HG02763 (cell line): ENCODE results near the gene OR52E1.
"Not testable (repeated sequence)": the region's sequence is repeated elsewhere in the genome, so short reads cannot be mapped to it uniquely, and the experiment has no call there.

Experiments
- ATAC-seq: cut with Tn5 transposase; IDR thresholded peaks from one replicate; pipeline ENCODE4 v1.9.1; 2021; ENCODE audit warnings: mild to moderate bottlenecking, moderate library complexity; ENCODE audit not compliant: unreplicated experiment

Gene OR52E1

DNA sequence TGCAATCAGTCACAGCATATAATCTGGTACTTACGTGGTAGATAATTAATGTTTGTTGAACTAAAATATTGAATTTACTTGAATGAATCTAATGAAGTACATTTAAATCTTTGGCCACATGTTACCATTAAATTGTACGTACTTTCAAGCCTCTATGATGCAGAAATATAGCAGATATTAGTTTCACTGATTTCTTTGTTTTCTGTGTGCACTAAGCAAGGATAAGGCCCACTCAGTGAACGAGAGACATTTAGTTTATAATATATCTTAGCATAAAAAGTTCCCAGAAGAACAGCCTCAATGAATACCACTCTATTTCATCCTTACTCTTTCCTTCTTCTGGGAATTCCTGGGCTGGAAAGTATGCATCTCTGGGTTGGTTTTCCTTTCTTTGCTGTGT lies at the start of gene OR52E1:
OR52E1 (plus strand) TSS at position 301 of the 400 bp plus-strand sequence.
- no peak for ATAC-seq

DNA sequence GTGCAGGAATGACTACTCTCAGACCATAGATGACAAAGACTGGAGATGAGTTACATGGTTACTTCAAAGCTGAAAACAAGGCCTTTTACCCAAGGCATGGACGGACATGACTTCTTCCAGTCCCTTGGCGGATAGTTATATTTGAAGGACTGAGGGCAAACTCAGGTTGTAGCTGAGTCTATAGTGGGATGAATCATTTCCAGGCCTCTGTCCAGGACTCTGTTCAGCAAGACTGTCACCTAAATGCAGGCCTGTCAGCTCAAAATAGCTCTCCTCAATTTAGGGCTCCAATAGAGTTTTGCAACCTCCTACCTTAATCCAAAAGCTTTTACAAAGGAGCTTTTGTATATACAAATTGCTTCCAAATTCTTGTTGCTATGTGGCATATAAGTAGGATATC lies 47.4 kb upstream of the OR52E1 start:
- ATAC-seq, result no peak

DNA sequence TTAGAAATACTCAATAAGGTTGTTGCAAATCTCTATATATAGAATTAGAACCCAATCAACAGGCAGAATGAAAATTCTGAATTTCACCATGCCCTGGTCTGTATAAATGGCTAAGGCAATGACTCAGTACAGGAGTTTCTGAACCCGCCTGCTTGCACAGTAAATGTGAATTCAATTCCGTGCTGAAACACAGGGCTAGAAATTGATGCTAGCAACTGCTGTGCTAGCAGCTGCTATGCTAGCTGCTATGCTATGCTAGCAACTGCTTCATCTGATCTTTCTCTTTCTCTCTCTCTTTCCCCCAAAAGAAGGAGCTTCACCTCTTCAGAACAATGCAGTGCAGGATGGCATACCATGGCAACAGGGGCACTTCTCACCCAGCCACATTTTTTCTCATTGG lies 32.7 kb upstream of the OR52E1 start:
- no peak for ATAC-seq

DNA sequence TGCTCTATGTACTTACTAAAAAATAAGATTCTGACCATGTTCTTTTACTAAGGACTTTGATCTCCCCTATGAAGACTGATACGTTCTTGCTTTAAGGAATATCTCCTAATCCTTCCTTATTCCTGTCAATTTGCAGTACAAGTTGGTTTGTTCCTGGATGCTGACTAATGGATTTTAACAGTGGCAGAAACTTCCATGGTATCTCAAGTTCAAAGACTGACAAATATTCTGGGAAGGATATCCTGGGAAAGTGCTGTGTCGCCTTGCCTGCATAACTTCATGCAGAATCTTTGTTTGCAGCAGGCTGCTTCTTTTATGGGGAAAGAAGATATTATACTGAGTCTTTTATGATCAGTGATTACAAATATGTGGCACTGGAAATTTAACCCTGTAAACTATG lies 31.4 kb upstream of the OR52E1 start:
- ATAC-seq, result no peak

DNA sequence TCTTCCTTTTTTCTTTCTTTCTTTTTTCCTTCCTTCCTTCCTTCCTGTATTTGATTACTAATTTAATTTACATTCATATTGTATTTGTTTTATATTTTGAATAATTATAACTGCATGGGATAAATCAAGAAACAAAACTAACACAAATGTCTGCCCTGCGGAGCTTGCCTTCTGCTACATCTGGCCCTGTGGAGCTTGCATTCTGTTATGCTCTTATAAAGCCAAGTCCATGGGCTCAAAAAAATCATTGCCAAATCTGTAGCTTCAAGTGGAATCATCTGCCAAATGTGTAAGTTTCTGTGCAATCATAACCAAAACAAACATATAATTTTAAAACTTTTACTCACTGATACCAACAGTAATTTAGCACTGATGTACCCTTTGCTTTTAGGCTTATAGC lies 31.0 kb upstream of the OR52E1 start:
- ATAC-seq, result no peak

DNA sequence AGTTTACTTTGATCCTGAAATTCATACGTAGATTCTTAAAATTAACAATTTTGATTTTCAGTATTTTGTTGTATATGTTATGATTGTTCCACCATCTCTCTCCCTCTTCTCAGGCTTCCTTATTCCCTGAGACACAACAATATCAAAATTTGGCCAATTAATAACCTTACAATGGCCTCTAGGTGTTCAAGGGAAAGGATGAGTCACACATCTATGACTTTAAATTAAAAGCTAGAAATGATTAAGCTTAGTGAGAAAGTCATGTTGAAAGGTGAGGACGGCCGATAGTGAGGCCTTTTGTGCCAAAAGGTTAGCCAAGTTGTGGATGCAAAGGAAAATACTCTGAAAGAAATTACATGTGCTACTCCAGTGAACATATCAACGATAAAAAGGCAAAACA lies 28.5 kb upstream of the OR52E1 start:
- ATAC-seq, result no peak

DNA sequence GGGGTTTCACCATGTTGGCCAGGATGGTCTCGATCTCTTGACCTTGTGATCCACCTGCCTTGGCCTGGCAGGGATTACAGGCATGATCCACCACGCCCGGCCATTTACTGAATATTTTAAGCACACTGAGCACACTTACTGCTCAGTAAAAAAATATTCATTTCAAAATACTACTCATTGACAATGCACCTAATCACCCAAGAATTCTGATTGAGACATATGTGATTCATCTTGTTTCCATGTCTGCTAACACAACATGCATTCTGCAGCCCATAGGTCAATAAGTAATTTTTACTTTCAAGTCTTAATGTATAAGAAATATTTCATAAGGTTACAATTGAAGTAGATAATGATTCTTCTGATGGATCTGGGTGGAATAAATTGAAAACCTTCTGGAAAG lies 27.3 kb upstream of the OR52E1 start:
- ATAC-seq, result no peak

DNA sequence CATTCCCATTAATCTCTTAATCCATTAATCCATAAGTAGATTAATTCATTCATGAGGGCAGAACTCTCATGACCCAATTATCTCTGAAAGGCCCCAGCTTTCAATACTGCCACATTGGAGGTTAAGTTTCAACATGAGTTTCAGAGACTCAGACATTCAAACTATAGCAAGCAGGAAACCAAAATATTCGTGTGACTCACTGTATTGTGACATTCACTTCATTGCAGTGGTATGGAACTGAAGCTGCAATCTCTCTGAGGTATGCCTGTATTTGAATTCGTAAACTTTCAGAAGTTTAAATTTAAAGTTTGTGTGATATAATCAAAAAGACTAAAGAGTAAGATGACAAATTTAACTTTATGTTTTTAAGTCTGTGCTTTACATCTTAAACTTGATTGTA lies 26.0 kb upstream of the OR52E1 start:
- no peak for ATAC-seq

DNA sequence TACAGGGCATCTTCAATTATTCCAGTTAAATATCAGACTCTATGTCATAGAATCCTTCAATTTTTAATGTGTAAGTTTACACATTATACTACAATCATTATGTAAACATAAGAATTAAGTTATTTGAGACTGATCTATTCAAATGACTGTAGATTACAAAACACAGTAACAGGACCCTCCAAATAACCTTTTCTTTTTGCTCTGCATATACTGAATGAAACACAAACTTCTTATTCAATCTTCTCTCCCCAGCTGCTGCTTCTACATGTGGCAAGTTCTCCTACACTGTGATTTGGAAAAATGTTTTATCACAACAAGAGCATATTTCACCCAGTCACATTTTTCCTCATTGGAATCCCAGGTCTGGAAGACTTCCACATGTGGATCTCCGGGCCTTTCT lies 23.1 kb upstream of the OR52E1 start, which contains the start of gene OR52J3:
OR52J3 (plus strand) TSS at position 301 of the 400 bp plus-strand sequence; CDS start at position 301, 0 bp downstream.
- no peak for ATAC-seq

DNA sequence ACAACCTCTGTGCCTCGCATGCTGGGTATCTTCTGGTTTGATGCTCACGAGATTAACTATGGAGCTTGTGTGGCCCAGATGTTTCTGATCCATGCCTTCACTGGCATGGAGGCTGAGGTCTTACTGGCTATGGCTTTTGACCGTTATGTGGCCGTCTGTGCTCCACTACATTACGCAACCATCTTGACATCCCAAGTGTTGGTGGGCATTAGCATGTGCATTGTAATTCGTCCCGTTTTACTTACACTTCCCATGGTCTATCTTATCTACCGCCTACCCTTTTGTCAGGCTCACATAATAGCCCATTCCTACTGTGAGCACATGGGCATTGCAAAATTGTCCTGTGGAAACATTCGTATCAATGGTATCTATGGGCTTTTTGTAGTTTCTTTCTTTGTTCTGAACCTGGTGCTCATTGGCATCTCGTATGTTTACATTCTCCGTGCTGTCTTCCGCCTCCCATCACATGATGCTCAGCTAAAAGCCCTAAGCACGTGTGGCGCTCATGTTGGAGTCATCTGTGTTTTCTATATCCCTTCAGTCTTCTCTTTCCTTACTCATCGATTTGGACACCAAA lies 22.5 kb upstream of the OR52E1 start:
- ATAC-seq, result no peak

DNA sequence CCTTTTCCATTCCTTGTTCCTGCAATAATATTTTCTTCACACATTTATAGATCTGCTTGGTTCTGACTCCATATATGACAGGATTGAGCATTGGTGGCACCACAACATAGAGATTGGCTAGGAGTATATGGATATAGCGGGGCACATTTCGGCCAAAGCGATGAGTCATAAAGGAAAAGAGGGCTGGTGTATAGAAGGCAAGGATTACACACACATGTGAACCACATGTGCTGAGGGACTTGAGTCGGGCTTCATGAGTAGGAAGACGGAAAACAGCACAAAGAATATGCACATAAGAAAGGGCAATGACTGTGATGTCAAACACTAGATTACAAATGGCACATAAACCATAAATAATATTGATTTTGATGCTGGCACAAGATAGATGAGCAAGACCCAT lies 10.7 kb upstream of the OR52E1 start:
- not testable (repeated sequence) for ATAC-seq

DNA sequence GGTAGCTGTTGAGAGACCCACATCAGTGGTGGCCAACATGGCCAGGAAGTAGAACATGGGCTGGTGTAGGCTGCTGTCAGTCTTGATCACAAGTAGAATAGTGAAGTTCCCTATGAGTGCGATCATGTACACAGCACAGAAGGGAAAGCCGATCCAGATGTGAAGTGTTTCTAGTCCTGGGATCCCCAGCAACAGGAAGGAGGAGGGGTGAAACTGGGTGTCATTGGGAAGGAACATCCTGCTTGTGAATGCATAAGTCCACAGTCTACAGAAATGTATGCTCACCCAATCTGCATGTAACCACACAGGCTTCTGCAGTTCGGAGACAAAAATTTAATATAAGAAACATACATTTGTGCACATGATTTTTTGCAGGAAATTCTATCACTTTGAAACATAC lies 10.0 kb upstream of the OR52E1 start, which contains the start of gene OR52E2:
OR52E2 (minus strand) TSS at position 237 of the 400 bp plus-strand sequence; CDS start at position 237, 0 bp downstream.
- ATAC-seq, result no peak

DNA sequence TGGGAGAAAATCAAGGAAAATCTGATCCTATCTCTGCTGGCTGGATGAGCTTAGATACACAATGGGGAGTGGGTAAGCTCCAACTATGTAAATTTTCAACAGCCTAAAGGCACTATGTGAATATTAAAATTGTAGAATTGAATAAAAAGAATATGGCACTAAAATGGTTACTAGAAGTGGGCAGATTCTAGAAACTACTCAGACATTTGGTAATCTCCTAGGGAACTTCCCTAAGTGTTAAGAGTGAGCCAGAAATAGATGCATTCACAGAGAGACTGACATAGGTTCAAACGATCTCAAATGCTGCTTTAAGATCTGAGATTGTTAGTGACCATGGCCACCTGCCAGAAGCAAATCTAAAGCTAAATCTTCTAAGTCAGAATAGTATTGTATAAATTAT lies 4.3 kb upstream of the OR52E1 start:
- no peak for ATAC-seq

DNA sequence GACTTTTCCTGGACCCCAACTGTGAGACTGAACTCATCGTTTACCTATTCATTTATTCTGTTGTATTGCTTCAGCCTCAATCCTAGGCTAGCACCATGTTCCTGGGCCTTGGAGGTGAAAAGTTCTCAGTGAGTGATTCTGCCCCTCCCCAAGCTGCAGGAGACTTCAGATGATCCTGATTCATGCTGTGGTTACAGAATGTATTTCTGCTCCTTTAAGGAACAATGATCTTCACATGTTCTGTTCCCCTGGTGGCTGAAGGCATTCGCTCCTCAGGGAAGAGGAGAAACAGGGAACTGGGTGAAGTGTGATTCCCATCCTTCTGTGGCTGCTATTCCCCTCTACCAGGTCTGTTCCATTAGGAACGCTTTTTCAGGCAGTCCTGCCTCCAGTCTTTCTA lies 2.4 kb downstream of the OR52E1 start:
- no peak for ATAC-seq

DNA sequence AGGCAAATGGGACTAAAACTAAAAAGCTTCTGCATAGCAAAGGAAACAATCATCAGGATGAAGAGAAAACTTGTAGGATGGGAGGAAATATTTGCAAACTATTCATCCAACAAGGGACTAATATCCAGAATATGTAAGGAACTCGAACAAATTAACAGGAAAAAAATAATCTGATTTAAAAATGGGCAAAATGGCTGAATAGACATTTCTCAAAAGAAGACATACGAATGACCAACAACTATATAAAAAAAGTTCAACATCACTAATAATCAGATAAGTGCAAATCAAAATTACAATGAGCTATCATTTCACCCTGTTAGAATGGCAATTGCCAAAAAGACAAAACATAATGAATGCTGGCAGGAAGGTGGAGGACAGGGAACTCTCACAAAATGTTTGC lies 12.0 kb downstream of the OR52E1 start:
- no peak for ATAC-seq

DNA sequence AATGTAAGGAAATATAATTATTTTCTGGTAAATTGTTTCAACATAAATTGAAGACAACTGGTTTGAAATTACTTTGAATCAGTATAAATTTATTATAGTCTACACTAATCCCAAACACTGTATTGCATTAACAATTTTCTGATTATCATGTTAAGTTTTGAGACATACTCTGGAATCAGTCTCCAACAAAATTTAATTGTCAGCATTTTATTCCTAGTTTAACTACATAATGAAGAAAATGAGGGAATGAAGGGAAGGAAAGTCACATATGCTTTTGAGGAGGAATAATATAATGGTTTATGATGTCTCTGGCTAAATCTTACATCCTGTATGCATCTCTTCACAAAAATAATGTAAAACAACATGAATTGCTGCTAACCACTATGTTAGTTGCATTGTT lies 14.2 kb downstream of the OR52E1 start:
- no peak for ATAC-seq

DNA sequence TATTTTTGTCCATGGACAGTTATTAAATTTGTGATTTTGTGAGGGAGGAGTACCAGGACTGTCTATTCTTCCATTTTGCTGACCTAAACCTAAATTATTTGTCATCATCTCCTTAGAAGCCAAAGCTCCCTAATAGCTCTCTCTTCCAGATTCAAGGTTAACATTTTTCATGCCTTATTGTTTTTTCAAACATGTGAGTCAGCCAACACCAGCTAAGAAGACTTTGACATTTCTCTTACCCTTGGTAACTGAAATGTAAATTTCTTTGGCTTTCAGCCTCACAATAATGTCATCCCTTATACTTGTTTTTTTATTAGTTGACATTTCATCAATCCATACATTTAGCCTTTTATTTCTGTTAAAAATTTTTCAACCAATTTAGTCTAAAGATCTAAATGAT lies 19.2 kb downstream of the OR52E1 start:
- no peak for ATAC-seq

DNA sequence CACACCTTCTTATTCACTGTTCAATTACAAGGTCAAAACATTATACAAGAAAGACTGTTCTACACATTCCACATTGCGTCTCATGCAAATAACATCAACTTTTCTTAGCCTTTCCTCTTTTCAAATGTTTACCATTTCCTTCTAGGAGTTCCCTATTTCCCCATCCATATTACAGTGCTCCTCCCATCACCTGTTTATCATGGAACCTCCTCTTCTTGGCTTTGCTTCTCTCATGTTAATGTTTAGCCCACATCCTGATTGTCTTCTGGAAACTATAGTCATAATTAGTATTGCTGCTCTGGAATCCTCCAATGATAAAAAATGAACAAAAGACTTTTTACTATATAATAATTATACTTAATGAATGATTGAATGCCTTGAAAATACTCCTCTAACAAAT lies 21.3 kb downstream of the OR52E1 start:
- ATAC-seq, result no peak

DNA sequence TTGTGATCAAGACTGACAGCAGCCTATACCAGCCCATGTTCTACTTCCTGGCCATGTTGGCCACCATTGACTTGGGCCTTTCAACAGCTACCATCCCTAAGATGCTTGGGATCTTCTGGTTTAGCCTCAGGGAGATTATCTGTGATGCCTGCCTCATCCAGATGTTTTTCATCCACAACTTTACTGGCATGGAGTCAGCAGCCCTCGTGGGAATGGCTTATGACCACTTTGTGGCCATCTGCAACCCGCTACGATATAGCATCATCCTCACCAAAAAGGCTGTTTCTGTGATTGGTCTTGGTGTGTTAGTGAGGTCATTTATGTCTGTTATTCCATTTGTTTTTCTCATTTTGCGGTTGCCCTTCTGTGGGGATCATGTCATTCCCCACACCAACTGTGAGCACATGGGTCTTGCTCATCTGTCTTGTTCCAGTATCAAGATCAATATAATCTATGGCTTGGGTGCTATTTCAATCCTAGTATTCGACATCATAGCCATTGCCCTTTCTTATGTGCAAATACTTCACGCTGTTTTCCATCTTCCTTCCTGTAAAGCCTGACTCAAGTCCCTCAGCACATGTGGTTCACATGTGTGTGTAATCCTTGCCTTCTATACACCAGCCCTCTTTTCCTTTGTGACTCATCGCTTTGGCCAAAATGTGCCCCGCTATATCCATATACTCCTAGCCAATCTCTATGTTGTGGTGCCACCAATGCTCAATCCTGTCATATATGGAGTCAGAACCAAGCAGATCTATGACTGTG lies 23.6 kb downstream of the OR52E1 start:
- ATAC-seq, result no peak

DNA sequence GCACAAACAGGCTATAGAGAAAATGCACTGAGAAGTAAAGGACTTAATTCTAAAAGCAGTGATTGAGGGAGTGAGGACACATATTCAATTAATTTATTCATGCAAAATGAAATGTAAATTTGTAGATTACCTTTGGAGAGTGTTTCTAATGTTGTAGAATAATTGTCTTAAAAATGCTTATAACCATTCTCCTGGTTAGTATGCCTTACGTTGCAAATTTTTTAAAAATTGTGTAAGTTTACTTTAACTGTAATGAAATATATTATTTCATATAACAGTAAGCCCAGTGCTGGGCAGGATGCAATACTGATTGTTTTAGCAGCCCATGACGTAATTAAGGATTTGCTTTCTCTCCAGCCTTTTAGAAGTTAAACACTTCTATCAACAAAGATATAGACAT lies 26.6 kb downstream of the OR52E1 start:
- no peak for ATAC-seq

DNA sequence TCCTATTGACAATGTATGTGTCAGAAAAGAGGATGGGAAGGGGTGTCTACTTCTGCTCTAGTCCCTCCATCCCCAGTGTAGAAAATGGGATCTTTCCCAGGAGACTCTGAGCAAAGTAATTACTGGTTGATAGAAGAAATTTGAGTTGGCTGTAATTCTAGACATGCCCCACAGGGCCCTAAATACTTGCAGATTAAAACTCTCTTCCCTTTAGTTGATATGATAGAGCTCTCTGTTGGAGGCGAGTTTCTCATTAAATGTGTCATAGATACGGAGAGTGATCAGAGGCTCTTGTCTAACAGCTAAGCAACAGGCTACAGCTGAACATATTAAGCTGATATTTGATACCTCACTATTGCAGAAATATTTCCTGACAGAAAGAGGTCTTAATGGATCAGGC lies 32.9 kb downstream of the OR52E1 start:
- ATAC-seq, result no peak

DNA sequence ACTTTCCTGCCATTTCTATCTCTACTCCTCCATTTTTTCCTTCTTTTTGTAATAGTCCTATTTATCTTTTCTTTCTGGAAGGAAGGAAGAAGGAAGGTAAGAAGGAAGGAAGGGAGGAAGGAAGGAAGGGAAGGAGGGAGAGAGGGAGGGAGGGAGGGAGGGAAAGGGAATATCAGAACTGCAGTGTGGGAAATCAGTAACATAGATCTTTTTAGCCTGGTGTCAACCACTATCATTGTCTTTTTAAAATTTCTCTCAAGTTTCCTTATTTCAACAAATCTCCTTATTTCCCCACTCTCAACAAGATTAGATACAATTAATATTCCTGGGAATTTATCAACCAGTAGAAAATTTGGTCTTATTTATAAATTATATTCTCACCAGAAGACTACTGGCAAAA lies 33.7 kb downstream of the OR52E1 start:
- no peak for ATAC-seq

DNA sequence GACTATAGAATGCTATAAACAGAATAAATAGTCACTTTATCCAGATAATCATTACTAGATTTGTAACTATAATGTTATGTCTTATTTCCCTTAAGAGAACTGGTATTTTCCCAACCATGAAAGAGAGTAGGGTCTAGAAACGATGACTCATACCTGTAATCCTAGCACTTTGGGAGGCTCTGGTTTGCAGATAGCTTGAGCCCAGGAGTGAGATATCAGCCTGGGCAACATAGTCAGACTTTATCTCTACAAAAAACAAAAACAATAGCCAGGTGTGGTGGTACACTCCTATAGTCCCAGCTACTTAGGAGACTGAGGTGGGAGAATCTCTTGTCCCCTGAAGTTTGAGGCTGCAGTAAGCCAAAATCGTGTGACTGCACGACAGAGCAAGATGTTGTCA lies 37.9 kb downstream of the OR52E1 start:
- ATAC-seq, result no peak
